Measurements from ENCODE around the gene SNRPB. TPM values are rescaled to one million over a fixed set of nuclear protein-coding genes. Genes with fewer than 3 reads are reported as not detected.

Gene SNRPB
- total RNA-seq, 1 experiment from 2014 or later, result 462 TPM

DNA sequence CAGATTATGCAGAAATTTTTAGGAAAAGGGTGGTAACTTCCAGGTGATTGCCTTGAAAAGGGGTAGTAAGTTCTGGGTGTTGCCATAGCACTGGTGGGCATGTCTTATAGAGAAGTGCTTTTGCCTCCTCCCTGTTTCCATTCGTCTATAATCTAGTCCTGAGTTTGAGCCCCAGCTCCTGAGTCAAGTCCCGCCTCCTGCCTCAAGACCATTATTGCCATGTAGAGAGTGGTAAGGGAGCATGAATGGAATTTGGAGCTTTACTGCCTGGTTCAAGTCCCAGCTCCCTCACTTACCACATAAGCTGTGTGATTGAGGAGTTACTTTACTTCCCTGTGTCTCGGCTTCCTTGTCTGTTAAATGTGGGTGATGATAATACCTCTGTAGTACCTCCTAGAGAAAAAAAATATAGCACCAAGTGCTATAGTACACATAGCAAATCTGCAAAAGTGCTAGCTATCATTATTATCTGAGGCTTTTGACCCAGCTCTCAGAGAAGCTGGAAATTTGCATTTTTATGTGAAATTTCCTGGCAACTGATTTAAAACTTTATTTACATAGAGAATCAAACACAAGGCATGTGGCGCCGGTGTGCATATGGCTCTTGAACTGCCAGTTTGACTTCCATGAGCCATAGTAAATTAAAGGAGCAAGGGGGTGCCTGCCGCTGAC, 53.9 kb downstream of the SNRPB start:
- Histone ChIP-seq H2AFZ (ENCODE audit: low read length) (no peak overlapping the region), H3K14ac (ENCODE audit: insufficient read depth, low read length) (peak overlapping the region; percentile 20; the same call in 1 of the 2 replicates), H2BK5ac (ENCODE audit: insufficient read length, low read length) (no peak overlapping the region), H3K9me3 (ENCODE audit: control insufficient read depth, low read depth, low read length) (no peaks in the 10 kb centered on the region), H2BK20ac (ENCODE audit: low read depth, low read length, poor library complexity, severe bottlenecking) (no peak overlapping the region), H3K27ac (ENCODE audit: insufficient read length, low read depth, low read length) (no peak overlapping the region), H3K9ac (ENCODE audit: extremely low read depth, insufficient read length, low read length) (no peak overlapping the region), H3K79me1 (ENCODE audit: insufficient read depth, low read depth, low read length, poor library complexity, severe bottlenecking) (no peaks in the 10 kb centered on the region), H2BK12ac (ENCODE audit: insufficient read length, low read depth, low read length) (no peak overlapping the region), H2BK15ac (ENCODE audit: low read depth, low read length) (no peak overlapping the region), H3K27me3 (ENCODE audit: insufficient read depth, low read length) (no peaks in the 10 kb centered on the region), H3K4ac (ENCODE audit: low read depth, low read length) (no peak overlapping the region), H4K8ac (replicated peaks; ENCODE audit: insufficient read length, low read depth, low read length) (no peak overlapping the region), H3K79me2 (ENCODE audit: insufficient read depth, low read length) (no peaks in the 10 kb centered on the region), H3K18ac (ENCODE audit: insufficient read length, low read depth, low read length) (no peak overlapping the region), H4K20me1 (ENCODE audit: control insufficient read depth, insufficient read depth, insufficient read length) (no peaks in the 10 kb centered on the region), H2BK120ac (ENCODE audit: low read depth, low read length, poor library complexity, severe bottlenecking) (no peak overlapping the region), H4K5ac (ENCODE audit: insufficient read length, low read depth, low read length) (no peak overlapping the region), H3K23me2 (ENCODE audit: insufficient read length, low read depth, low read length, poor library complexity, severe bottlenecking) (no peaks in the 10 kb centered on the region), H3K23ac (ENCODE audit: insufficient read length, low read depth, low read length) (no peak overlapping the region), H4K91ac (ENCODE audit: insufficient read length, low read depth, low read length) (no peak overlapping the region), H3T11ph (ENCODE audit: low read length) (no peak overlapping the region), H3K4me2 (ENCODE audit: insufficient read depth, insufficient read length, low read length) (no peak overlapping the region), H3K56ac (ENCODE audit: insufficient read length, low read depth, low read length) (no peak overlapping the region), H2AK5ac (ENCODE audit: insufficient read length, low read length) (no peak overlapping the region), H3K4me1 (ENCODE audit: insufficient read depth, low read length) (no peaks in the 10 kb centered on the region)
- Mint-ChIP-seq H3K27me3 (ENCODE audit: low read depth) (peaks cover 10% of the 10 kb centered on the region), H3K36me3 (ENCODE audit: insufficient read depth in 1 of 3, low read depth in 3 of 3) (no peaks in the 10 kb centered on the region), H3K4me1 (no peaks in the 10 kb centered on the region), H3K27ac (no peak overlapping the region), H3K4me3 (no peak overlapping the region), H3K9me3 (no peaks in the 10 kb centered on the region; a peak in 1 of 5 replicates)
- WGBS (ENCODE audit: extremely low coverage, insufficient read length, low lambda C conversion rate), result no CpG with 5 or more reads among the region's 6 CpGs
- DNase-seq, result no peak
- TF ChIP-seq, protein P1, sequence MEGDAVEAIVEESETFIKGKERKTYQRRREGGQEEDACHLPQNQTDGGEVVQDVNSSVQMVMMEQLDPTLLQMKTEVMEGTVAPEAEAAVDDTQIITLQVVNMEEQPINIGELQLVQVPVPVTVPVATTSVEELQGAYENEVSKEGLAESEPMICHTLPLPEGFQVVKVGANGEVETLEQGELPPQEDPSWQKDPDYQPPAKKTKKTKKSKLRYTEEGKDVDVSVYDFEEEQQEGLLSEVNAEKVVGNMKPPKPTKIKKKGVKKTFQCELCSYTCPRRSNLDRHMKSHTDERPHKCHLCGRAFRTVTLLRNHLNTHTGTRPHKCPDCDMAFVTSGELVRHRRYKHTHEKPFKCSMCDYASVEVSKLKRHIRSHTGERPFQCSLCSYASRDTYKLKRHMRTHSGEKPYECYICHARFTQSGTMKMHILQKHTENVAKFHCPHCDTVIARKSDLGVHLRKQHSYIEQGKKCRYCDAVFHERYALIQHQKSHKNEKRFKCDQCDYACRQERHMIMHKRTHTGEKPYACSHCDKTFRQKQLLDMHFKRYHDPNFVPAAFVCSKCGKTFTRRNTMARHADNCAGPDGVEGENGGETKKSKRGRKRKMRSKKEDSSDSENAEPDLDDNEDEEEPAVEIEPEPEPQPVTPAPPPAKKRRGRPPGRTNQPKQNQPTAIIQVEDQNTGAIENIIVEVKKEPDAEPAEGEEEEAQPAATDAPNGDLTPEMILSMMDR (conservative IDR thresholded peaks at IDR 0.05), result no peak

Other genes with a start within 250 kb of the SNRPB start
- gene TGM3, start 174.8 kb downstream of the SNRPB start, total RNA-seq (2021), result not detected in 2 replicates
- gene TGM6, start 89.9 kb downstream of the SNRPB start, total RNA-seq (2021), result not detected in 2 replicates
- gene ZNF343, start 38.1 kb upstream of the SNRPB start, total RNA-seq (2021), result 3.4 and 4.0 TPM in 2 replicates
- not detected in 2 replicates for gene TMC2, start 65.8 kb upstream of the SNRPB start, total RNA-seq (2021)
- 756 and 774 TPM in 2 replicates for gene NOP56, start 181.8 kb upstream of the SNRPB start, total RNA-seq (2021)
- 114 and 122 TPM in 2 replicates for gene IDH3B, start 193.4 kb upstream of the SNRPB start, total RNA-seq (2021)
- 3.9 and 4.3 TPM in 2 replicates for gene EBF4, start 222.0 kb upstream of the SNRPB start, total RNA-seq (2021)